Gastrocnemius medialis (tissue), 4 donors: Measurements from ENCODE around the gene PTGES2. TPM values are rescaled to one million over a fixed set of nuclear protein-coding genes. Genes with fewer than 3 reads are reported as not detected.

Experiments
- ATAC-seq, 2 donors: fragments of 150-250 bp; one replicate each; pipeline ENCODE4 v1.9.1; 2016
- DNase-seq, 2 donors: peaks; one replicate each; pipeline ENCODE4 v3.0.0-alpha.2; 2019
- H3K27ac ChIP-seq, 4 donors: fragments of 200-600 bp; sonication (generic); 1 replicate in 1 of 4; 2 replicates in 3 of 4; pipeline ENCODE4 v1.5.1; 2016 to 2018; ENCODE audit warnings: mild to moderate bottlenecking in 2 of 4, moderate library complexity in 1 of 4
- H3K27me3 ChIP-seq, 3 donors: fragments of 200-600 bp; sonication (generic) in 2 of 3; 1 replicate in 1 of 3; 2 replicates in 2 of 3; pipeline versions ENCODE4 v1.5.1 to v1.6.0; 2016 to 2019; ENCODE audit warnings: mild to moderate bottlenecking in 1 of 3, moderate library complexity in 1 of 3
- H3K36me3 ChIP-seq, 2 donors: fragments of 200-600 bp; sonication (generic) in 1 of 2; one replicate each; pipeline ENCODE4 v1.5.1; 2017 to 2018
- H3K4me1 ChIP-seq, 2 donors: fragments of 200-600 bp; sonication (generic) in 1 of 2; one replicate each; pipeline ENCODE4 v1.5.1; 2016 to 2017; ENCODE audit warnings: mild to moderate bottlenecking in 2 of 2
- H3K4me3 ChIP-seq, 4 donors: fragments of 200-600 bp; sonication (generic) in 3 of 4; 1 replicate in 1 of 4; 2 replicates in 3 of 4; pipeline ENCODE4 v1.5.1; 2016 to 2019; ENCODE audit warnings: mild to moderate bottlenecking in 2 of 4
- H3K9me3 ChIP-seq, 3 donors: fragments of 200-600 bp; sonication (generic) in 2 of 3; 1 replicate in 1 of 3; 2 replicates in 2 of 3; pipeline ENCODE4 v1.5.1; 2016 to 2019
- POLR2A ChIP-seq, 2 donors: fragments of 450-650 bp; IDR thresholded peaks; one replicate each; pipeline ENCODE4 v1.6.1; 2017; ENCODE audit warnings: antibody characterized with exemption in 2 of 2, mild to moderate bottlenecking in 2 of 2, moderate library complexity in 2 of 2
- in situ Hi-C, 4 donors: fragments of 200-750 bp; cut with MboI; loops; one replicate each; pipeline versions ENCODE4 v1.15.0 to v1.8.0; 2017; ENCODE audit warnings: low sequenced_read_pairs in 4 of 4
- intact Hi-C: fragments of 100-400 bp; cut with DNase I; formaldehyde crosslinking; loops from one replicate; pipeline ENCODE4 v1.15.1; 2023; ENCODE audit warnings: low total_unique reads
- total RNA-seq, 4 donors: library from RNA; depleted of rRNA; stranded (reverse); fragments of >200 nt; gene quantifications; one replicate each; pipeline versions ENCODE4 v1.1.0 to v1.2.3, GENCODE V29; 2016
- TF ChIP-seq, protein P1 (sequence below), 5 experiments: fragments of 450-650 bp in 3 of 5; fragments of 200-600 bp in 2 of 5; sonication (generic) in 2 of 5; IDR thresholded peaks in 4 of 5; conservative IDR thresholded peaks in 1 of 5; 1 replicate in 4 of 5; 2 replicates in 1 of 5; pipeline ENCODE4 v1.5.1; 2016 to 2019; ENCODE audit warnings: antibody characterized with exemption in 5 of 5, mild to moderate bottlenecking in 3 of 5, moderate library complexity in 3 of 5

PTGES2 gene
- total RNA-seq, 4 donors from 2014 or later, result 95.2 to 266 (median 155) TPM

DNA sequence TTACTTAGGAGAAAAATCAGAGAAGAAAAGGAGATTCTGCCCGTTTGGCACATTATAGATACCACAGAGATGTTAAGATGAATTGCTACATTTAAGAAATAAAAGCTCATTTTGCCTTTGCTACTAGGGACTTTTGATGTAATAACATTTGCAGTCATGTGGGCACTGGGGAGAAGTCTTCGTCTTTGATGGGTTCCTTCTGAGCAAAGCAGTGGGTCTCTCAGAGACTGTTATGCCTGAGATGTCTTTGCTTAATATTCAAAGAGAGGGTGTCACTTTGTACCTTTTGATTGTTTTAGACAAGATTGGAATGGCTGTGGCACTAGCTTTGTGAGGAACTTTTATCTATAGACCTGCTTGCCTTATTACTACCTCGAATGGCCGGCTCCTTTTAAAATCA lies 34.5 kb downstream of the PTGES2 start:
- in situ Hi-C loops, result no loop called here
- ATAC-seq, result no peak
- intact Hi-C loops, result loop anchor here (10.0 kb wide), 1 partner anchor 288 kb away; the partner anchor contains the start of gene FPGS
- Histone ChIP-seq H3K4me1 (peaks cover 56 to 58% of the 10 kb centered on the region in 2 donors), H3K4me3 (no peak overlapping the region), H3K9me3 (no peaks in the 10 kb centered on the region), H3K27me3 (no peaks in the 10 kb centered on the region), H3K27ac (peak overlapping the region; percentile 72 to 83 (median 81)), H3K36me3 (no peaks in the 10 kb centered on the region)
- DNase-seq, result no peak
- no peak for TF ChIP-seq POLR2A (IDR thresholded peaks at IDR 0.05)
- TF ChIP-seq, protein P1, sequence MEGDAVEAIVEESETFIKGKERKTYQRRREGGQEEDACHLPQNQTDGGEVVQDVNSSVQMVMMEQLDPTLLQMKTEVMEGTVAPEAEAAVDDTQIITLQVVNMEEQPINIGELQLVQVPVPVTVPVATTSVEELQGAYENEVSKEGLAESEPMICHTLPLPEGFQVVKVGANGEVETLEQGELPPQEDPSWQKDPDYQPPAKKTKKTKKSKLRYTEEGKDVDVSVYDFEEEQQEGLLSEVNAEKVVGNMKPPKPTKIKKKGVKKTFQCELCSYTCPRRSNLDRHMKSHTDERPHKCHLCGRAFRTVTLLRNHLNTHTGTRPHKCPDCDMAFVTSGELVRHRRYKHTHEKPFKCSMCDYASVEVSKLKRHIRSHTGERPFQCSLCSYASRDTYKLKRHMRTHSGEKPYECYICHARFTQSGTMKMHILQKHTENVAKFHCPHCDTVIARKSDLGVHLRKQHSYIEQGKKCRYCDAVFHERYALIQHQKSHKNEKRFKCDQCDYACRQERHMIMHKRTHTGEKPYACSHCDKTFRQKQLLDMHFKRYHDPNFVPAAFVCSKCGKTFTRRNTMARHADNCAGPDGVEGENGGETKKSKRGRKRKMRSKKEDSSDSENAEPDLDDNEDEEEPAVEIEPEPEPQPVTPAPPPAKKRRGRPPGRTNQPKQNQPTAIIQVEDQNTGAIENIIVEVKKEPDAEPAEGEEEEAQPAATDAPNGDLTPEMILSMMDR (IDR thresholded peaks at IDR 0.05 in 4 of 5, conservative IDR thresholded peaks at IDR 0.05 in 1 of 5), result no peak

DNA sequence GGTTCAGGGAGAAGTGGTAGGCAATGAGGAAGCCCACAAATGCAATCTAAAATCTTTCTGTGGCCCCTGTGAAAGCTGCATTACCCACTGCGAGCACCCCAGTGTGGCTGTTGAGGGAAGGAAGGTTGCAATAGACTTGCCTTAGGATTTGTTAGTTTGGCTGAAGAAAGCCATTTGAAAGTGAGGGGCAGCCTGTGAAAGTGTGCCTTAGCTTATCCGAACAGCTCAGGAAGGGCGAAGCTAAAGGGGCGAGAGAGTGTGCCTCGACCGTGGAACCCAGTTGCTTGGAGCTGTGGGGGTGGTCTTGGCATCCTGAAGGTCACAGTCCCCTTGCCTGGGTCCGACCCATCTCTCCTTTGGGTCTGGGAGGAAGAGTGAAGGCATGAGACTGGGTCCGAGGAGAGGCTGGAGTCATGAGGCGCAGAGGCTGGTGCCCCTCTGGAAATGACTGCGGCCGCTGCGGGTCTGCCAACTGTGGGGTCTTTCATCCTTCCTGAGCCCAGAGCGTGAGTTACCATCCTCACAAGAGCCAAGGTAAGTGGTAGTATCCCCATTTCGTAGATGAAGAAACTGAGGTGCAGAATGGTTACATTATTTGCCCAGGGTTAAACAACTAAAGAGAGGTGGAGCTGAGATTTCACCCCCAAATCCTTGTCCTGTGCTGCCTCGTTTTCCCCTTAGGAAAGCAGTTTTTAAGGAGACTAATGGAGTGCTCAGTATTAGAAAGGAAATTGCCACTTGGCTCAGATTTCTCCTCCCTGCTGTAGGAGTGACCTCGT lies 35.1 kb downstream of the PTGES2 start:
- ATAC-seq (no peak), DNase-seq (no peak)
- H3K27ac ChIP-seq, result peak overlapping the region in 2 of 4 donors; percentile 80 to 82
- no peaks in the 10 kb centered on the region for H3K27me3 ChIP-seq
- H3K36me3 ChIP-seq, result no peaks in the 10 kb centered on the region
- H3K9me3 ChIP-seq, result no peaks in the 10 kb centered on the region
- H3K4me3 ChIP-seq, result no peak overlapping the region
- in situ Hi-C loops (no loop called here), intact Hi-C loops (loop anchor here (10.0 kb wide), 1 partner anchor 288 kb away; the partner anchor contains the start of gene FPGS)
- H3K4me1 ChIP-seq, result peaks cover 49 to 52% of the 10 kb centered on the region in 2 donors
- TF ChIP-seq, protein P1 (IDR thresholded peaks at IDR 0.05 in 4 of 5, conservative IDR thresholded peaks at IDR 0.05 in 1 of 5), result no peak
- TF ChIP-seq POLR2A (IDR thresholded peaks at IDR 0.05), result no peak

DNA sequence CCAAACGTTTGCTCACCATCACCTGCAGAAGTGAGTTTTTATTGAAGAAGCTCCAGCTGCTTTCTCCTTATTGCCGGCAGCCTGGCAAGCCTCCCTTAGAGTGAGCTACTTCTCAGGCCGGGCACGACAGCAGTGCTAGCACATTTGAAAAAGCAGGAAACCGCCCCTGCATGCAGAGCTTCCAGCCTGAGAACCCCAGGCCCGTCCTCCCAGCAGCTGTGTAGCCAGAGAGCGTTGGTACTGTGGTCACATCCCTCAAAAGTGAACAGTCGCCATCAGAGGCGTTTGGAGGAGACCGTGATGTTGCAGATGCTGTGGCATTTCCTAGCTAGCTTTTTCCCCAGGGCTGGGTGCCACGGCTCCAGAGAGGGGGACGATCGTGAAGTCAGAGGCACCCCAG lies 36.0 kb downstream of the PTGES2 start:
- intact Hi-C loops, result loop anchor here (10.0 kb wide), 1 partner anchor 287 kb away; the partner anchor contains the start of gene FPGS
- Histone ChIP-seq H3K4me1 (peaks cover 49 to 50% of the 10 kb centered on the region in 2 donors), H3K27ac (peak overlapping the region; percentile 0 to 45 (median 17)), H3K27me3 (no peaks in the 10 kb centered on the region), H3K36me3 (no peaks in the 10 kb centered on the region), H3K4me3 (peak overlapping the region in 3 of 4 donors; percentile 2 to 14 (median 5)), H3K9me3 (no peaks in the 10 kb centered on the region)
- in situ Hi-C loops, result no loop called here
- no peak for ATAC-seq
- DNase-seq, result no peak
- TF ChIP-seq POLR2A (IDR thresholded peaks at IDR 0.05), result no peak
- TF ChIP-seq, protein P1 (IDR thresholded peaks at IDR 0.05 in 4 of 5, conservative IDR thresholded peaks at IDR 0.05 in 1 of 5), result no peak

DNA sequence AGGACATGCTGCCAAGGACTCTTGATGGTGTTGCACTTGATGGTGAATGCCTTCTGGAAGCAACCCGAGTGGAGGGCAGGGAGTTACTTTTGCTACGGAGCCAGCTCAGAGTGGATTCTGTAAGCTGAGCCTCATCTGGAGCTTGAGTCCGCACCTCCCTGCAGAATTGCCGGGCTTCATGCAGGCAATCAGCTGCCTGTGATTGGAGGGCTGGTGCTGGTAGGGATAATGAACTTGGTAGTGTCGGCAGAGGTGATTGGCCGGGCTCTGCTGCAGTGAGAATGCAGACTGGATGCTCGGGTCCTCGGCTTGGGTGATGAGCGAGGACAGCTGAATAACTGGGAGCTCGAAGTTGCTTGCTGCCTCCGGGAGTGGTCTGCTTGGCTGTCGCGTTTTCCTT lies 36.4 kb downstream of the PTGES2 start:
- Histone ChIP-seq H3K36me3 (no peaks in the 10 kb centered on the region), H3K27ac (peak overlapping the region in 3 of 4 donors; percentile 6 to 45 (median 17)), H3K4me3 (peak overlapping the region in 3 of 4 donors; percentile 2 to 14 (median 5)), H3K4me1 (peaks cover 49 to 50% of the 10 kb centered on the region in 2 donors), H3K9me3 (no peaks in the 10 kb centered on the region), H3K27me3 (no peaks in the 10 kb centered on the region)
- TF ChIP-seq, protein P1 (IDR thresholded peaks at IDR 0.05 in 4 of 5, conservative IDR thresholded peaks at IDR 0.05 in 1 of 5), result no peak
- TF ChIP-seq POLR2A (IDR thresholded peaks at IDR 0.05), result peak in 1 of 2 donors; percentile 11
- DNase-seq, result peak in 1 of 2 donors; percentile 76
- intact Hi-C loops (loop anchor here (10.0 kb wide), 1 partner anchor 286 kb away; the partner anchor contains the start of gene FPGS), in situ Hi-C loops (no loop called here)
- ATAC-seq, result peak in 1 of 2 donors; percentile 40
